ENCODE data around the gene NPIPB2.
"Not testable (repeated sequence)": the region's sequence is repeated elsewhere in the genome, so short reads cannot be mapped to it uniquely, and the experiment has no call there.

Gene NPIPB2

DNA sequence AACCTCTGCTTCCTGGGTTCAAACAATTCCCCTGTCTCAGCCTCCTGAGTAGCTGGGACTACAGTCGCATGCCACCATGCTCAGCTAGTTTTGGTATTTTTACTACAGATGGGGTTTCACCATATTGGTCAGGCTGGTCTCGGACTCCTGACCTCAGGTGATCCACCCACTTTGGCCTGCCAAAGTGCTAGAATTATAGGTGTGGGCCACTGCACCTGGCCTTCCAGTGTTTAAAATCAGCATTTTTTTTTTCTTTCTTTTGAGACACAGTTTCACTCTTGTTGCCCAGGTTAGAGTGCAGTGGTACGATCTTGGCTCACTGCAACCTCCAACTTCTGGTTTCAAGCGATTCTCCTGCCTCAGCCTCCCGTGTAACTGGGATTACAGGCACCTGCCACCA, 28.4 kb upstream of the NPIPB2 start:
- H3K4me3 Mint-ChIP-seq; H3K36me3 Mint-ChIP-seq (ENCODE audit: insufficient read depth); H3K4me1 Mint-ChIP-seq (ENCODE audit: low read depth in 2 of 2); H3K9me3 Mint-ChIP-seq; ATAC-seq (replicated peaks); H3K27ac Mint-ChIP-seq; DNase-seq: not testable (repeated sequence)
- peaks cover 0 to 13% of the 10 kb centered on the region in 2 donors for H3K27me3 Mint-ChIP-seq

DNA sequence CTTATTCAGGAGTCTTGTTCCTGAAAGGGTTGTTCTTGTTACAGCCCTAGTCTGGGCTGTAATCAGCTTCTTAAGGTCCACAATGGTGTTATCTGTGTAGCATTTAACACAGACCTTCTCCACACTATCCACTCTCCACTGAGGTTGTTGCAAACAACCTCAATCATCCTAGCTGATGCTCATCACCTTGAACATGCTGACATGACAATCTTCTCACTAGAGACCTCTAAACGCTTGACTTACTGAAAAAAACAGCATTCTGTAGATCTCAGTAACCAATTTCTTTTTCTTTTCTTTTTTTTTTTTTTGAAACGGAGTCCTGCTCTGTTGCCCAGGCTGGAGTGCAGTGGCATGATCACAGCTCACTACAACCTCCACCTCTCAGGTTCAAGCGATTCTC, 26.7 kb upstream of the NPIPB2 start:
- ATAC-seq (replicated peaks), result no peak
- Mint-ChIP-seq H3K27ac (no peak overlapping the region), H3K4me1 (ENCODE audit: low read depth in 2 of 2) (peaks cover 0 to 3% of the 10 kb centered on the region in 2 donors)

DNA sequence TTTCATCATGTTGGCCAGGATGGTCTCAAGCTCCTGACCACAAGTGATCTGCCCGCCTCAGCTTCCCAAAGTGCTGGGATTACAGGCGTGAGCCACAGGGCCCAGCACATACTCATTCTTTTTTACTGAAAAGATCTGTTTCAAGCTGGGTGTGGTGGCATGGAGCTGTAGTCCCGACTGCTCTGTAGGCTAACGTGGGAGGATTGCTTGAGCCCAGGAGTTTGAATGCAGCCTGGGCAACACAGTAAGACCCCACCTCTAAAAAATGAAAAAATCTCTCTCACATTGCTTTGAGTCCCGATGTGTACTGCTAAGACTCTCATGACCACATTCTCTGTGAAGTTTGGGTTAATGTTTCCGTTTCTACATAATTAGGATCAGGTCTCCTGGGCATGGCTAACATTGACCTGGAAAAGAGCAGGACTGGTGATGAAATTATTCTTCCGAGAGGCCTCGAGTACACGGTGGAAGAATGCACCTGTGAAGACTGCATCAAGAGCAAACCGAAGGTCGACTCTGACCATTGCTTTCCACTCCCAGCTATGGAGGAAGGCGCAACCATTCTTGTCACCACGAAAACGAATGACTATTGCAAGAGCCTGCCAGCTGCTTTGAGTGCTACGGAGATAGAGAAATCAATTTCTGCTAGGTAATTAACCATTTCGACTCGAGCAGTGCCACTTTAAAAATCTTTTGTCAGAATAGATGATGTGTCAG, 25.5 kb upstream of the NPIPB2 start:
- Mint-ChIP-seq H3K36me3 (ENCODE audit: insufficient read depth) (no peaks in the 10 kb centered on the region), H3K9me3 (no peaks in the 10 kb centered on the region), H3K27ac (no peak overlapping the region), H3K4me3 (no peak overlapping the region), H3K27me3 (peaks cover 0 to 21% of the 10 kb centered on the region in 2 donors), H3K4me1 (ENCODE audit: low read depth in 2 of 2) (peaks cover 0 to 3% of the 10 kb centered on the region in 2 donors)
- DNase-seq (no peak), ATAC-seq (replicated peaks) (no peak)

More for the DNA sequence above, 26.7 kb upstream of the NPIPB2 start:
- DNase-seq, result no peak
- Mint-ChIP-seq H3K36me3 (ENCODE audit: insufficient read depth) (no peaks in the 10 kb centered on the region), H3K27me3 (peaks cover 0 to 21% of the 10 kb centered on the region in 2 donors), H3K9me3 (no peaks in the 10 kb centered on the region), H3K4me3 (no peak overlapping the region)

DNA sequence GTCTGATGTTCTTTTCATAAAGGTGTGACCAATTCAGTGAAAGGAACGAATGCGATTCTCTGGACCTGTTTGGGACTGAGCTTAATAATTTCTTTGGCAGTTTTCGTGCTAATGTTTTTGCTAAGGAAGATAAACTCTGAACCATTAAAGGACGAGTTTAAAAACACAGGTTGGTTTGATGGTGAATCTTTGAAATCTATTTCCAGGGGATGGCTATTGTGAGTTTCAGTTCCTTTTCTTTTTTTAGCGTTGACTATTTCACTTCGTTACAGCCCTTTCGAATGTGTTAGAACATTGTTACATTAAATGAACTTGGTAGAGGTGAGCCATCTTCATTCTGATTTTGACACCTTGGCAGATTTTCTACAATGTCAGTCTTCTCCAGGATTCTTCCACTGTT, 24.3 kb upstream of the NPIPB2 start:
- no peak for ATAC-seq (replicated peaks)
- Mint-ChIP-seq H3K4me1 (ENCODE audit: low read depth in 2 of 2) (peaks cover 0 to 3% of the 10 kb centered on the region in 2 donors), H3K9me3 (no peaks in the 10 kb centered on the region), H3K27me3 (peaks cover 0 to 25% of the 10 kb centered on the region in 2 donors), H3K4me3 (no peak overlapping the region), H3K36me3 (ENCODE audit: insufficient read depth) (no peaks in the 10 kb centered on the region), H3K27ac (no peak overlapping the region)
- DNase-seq, result no peak

DNA sequence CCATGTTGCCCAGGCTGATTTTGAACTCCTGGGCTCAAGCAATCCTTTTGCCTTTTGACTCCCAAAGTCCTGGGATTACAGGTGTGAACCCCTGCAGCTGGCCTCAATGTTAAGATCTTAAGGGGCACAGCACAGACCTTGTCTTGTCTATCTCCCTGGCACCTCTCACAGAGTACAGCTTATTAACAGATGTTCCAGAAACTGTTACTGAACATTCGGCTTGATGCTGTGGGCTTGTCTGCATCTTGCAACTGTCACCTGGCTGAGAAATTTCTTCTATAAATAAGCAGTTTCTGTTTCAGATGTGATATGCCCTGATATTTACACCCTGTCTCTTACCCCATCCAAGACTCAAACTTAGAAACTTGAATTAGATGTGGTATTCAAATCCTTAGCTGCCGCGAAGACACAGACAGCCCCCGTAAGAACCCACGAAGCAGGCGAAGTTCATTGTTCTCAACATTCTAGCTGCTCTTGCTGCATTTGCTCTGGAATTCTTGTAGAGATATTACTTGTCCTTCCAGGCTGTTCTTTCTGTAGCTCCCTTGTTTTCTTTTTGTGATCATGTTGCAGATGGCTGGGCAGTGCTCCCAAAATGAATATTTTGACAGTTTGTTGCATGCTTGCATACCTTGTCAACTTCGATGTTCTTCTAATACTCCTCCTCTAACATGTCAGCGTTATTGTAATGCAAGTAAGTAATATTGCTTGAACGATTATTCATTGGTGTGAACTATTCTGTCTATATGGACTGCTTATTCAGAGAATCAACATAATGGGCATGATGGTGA, 23.1 kb upstream of the NPIPB2 start, which contains the start of gene TNFRSF17:
TNFRSF17 (plus strand) TSS at position 450 of the 791 bp plus-strand sequence; CDS start at position 565, 115 bp downstream.
- no peak within 1 kb of the TSS for H3K4me3 Mint-ChIP-seq
- no peak for ATAC-seq (replicated peaks)

DNA sequence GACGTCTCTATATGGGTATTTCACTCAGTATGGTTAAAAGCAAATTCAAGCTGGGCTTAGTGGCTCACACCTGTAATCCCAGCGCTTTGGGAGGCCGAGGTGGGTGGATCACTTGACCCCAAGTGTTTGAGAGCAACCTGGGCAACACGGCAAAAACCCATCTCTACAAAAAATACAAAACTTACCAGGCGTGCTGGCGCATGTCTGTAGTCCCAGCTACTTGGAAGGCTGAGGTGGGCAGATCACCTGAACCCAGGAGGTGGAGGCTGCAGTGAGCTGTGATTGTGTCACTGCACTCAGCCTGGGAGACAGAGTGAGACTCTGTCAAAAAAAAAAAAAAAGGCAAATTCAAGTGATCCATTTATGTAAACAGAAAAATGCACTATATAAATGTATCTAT, 21.9 kb upstream of the NPIPB2 start:
- Mint-ChIP-seq H3K27ac (no peak overlapping the region), H3K9me3 (no peaks in the 10 kb centered on the region), H3K36me3 (ENCODE audit: insufficient read depth) (no peaks in the 10 kb centered on the region), H3K4me1 (ENCODE audit: low read depth in 2 of 2) (peaks cover 0 to 3% of the 10 kb centered on the region in 2 donors), H3K27me3 (peaks cover 0 to 37% of the 10 kb centered on the region in 2 donors), H3K4me3 (no peak overlapping the region)
- ATAC-seq (replicated peaks) (no peak), DNase-seq (no peak)

More for the DNA sequence above, 23.1 kb upstream of the NPIPB2 start, which contains the start of gene TNFRSF17:
- no peak for DNase-seq
- Mint-ChIP-seq H3K27me3 (peaks cover 0 to 37% of the 10 kb centered on the region in 2 donors), H3K4me1 (ENCODE audit: low read depth in 2 of 2) (peaks cover 0 to 3% of the 10 kb centered on the region in 2 donors), H3K36me3 (ENCODE audit: insufficient read depth) (no peaks in the 10 kb centered on the region), H3K27ac (no peak within 1 kb of the TSS), H3K9me3 (no peaks in the 10 kb centered on the region)

DNA sequence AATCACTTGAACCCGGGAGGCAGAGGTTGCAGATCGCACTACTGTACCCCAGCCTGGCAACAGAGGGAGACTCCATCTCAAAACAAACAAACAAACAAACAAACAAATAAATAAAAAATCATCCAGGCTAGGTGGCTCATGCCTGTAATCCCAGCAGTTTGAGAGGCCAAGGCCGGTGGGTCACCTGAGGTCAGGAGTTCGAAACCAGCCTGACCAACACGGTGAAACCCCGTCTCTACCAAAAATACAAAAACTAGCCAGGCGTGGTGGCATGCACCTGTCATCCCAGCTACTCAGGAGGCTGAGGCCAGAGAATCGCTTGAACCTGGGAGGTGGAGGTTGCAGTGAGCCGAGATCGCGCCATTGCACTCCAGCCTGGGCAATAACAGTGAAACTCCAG, 21.1 kb upstream of the NPIPB2 start:
- not testable (repeated sequence) for H3K4me3 Mint-ChIP-seq; ATAC-seq (replicated peaks); DNase-seq; H3K27ac Mint-ChIP-seq; H3K4me1 Mint-ChIP-seq (ENCODE audit: low read depth in 2 of 2); H3K9me3 Mint-ChIP-seq; H3K36me3 Mint-ChIP-seq (ENCODE audit: insufficient read depth)
- H3K27me3 Mint-ChIP-seq, result peaks cover 0 to 37% of the 10 kb centered on the region in 2 donors

DNA sequence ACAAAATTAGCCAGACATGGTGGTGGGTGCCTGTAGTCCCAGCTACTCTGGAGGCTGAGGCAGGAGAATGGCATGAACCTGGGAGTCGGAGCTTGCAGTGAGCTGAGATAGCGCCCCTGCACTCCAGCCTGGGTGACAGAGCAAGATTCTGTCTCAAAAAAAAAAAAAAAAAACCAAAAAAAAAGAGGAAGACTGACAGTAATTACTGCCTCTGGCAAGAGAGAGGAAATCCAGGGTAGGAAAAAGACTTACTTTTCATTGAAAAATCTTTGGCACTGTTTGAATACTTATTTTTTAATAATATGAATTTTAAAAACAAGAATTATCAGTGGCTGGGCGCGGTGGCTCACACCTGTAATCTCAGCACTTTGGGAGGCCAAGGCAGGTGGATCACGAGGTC, 20.6 kb upstream of the NPIPB2 start:
- H3K4me1 Mint-ChIP-seq (ENCODE audit: low read depth in 2 of 2); ATAC-seq (replicated peaks); H3K36me3 Mint-ChIP-seq (ENCODE audit: insufficient read depth); H3K27ac Mint-ChIP-seq; H3K9me3 Mint-ChIP-seq; DNase-seq; H3K4me3 Mint-ChIP-seq: not testable (repeated sequence)
- peaks cover 0 to 34% of the 10 kb centered on the region in 2 donors for H3K27me3 Mint-ChIP-seq

DNA sequence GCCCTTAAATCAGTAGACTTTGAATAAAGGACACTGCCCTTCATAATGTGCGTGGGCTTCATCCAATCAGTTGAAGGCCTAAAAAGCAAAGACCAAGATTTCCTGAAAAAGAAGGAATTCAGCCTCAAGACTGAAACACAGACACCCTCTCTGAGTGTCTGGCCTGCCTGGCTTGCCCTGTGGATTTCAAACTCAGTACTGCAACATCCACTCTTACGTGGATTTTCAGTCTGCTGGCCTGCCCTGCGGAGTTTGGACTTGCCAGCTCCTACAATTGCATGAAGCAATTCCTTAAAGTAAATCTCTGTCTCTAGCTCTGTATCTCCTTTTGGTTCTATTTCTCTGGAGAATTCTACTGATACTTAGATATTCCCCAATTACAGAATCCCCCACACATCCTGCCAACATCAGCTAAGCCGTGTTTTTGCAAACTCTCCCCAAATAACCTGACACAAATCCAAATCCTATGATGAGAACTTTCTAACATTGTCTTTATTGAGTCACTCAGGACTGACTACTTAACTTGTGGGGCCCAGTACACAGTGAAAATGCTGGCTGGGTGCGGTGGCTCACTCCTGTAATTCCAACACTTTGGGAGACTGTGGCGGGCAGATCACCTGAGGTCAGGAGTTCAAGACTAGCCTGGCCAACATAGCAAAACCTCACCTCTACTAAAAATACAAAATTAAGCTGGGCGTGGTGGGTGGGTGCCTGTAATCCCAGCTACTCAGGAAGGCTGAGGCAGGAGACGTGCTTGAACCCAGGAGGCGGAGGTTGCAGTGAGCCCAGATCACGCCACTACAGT, 15.9 kb upstream of the NPIPB2 start:
- Mint-ChIP-seq H3K4me1 (ENCODE audit: low read depth in 2 of 2) (peaks cover 0 to 2% of the 10 kb centered on the region in 2 donors), H3K36me3 (ENCODE audit: insufficient read depth) (no peaks in the 10 kb centered on the region), H3K9me3 (no peaks in the 10 kb centered on the region), H3K27me3 (peaks cover 0 to 25% of the 10 kb centered on the region in 2 donors), H3K27ac (no peak overlapping the region), H3K4me3 (no peak overlapping the region)
- DNase-seq (no peak), ATAC-seq (replicated peaks) (no peak)

DNA sequence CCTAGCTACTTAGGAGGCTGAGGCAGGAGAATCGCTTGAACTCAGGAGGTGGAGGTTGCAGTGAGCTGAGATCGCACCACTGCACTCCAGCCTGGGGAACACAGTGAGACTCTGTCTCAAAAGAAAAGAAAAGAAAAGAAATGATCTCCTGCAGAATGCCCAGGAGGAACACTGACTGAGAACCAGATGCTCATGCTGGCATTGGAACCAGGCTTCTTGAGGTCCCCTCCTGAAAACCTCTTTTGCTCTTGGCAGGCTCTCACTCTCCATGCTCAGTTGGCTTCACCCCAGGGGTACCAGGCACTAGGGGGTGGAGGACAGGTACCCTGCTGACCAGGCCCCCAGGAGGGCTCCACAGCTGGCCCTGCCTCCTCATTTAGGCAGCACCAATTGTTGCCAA, 14.7 kb upstream of the NPIPB2 start:
- Mint-ChIP-seq H3K4me1 (ENCODE audit: low read depth in 2 of 2) (peaks cover 0 to 2% of the 10 kb centered on the region in 2 donors), H3K36me3 (ENCODE audit: insufficient read depth) (no peaks in the 10 kb centered on the region), H3K9me3 (no peaks in the 10 kb centered on the region), H3K4me3 (no peak overlapping the region), H3K27ac (peak overlapping the region in 1 of 2 donors; percentile 73), H3K27me3 (peaks cover 0 to 25% of the 10 kb centered on the region in 2 donors)
- ATAC-seq (replicated peaks), result no peak
- DNase-seq, result no peak

DNA sequence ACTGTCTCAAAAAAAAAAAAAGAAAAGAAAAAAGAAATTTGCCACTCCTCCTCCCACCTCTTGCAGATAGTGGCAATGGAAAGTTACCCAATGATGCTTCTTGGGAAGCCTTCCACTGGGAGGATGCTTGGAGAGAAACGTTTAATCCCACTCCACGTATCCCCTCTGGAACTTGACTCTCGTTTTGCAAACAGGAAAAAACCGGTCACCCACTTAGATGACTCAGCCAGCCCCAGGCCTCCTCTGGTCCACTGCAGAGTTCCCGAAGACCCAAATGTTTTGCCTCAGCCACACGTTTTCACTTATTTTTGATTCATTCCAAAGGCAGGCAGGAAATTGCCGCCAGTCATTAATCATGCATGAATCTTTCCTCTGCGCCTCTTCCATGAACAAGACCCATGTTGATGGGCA, 13.9 kb upstream of the NPIPB2 start:
- no peaks in the 10 kb centered on the region for H3K36me3 Mint-ChIP-seq (ENCODE audit: insufficient read depth)
- H3K27ac Mint-ChIP-seq, result peak overlapping the region in 1 of 2 donors; percentile 73
- H3K27me3 Mint-ChIP-seq, result peaks cover 0 to 17% of the 10 kb centered on the region in 2 donors
- peaks cover 0 to 2% of the 10 kb centered on the region in 2 donors for H3K4me1 Mint-ChIP-seq (ENCODE audit: low read depth in 2 of 2)
- DNase-seq (no peak), ATAC-seq (replicated peaks) (no peak)
- no peaks in the 10 kb centered on the region for H3K9me3 Mint-ChIP-seq
- no peak overlapping the region for H3K4me3 Mint-ChIP-seq

DNA sequence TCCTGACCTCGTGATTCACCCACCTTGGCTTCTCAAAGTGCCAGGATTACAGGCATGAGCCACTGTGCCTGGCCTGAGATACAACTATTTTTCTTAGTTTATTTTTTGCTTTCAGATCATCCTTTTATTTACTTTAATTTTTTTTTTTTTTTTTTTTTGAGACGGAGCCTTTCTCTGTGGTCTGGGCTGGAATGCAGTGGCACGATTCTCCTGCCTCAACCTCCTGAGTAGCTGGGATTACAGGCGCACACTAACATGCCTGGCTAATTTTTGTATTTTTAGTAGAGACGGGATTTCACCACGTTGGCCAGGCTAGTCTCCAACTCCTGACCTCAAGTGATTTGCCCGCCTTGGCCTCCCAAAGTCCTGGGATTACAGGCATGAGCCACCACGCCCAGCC, 11.7 kb upstream of the NPIPB2 start:
- H3K9me3 Mint-ChIP-seq; H3K4me3 Mint-ChIP-seq; H3K27ac Mint-ChIP-seq; DNase-seq; H3K36me3 Mint-ChIP-seq (ENCODE audit: insufficient read depth); H3K27me3 Mint-ChIP-seq; H3K4me1 Mint-ChIP-seq (ENCODE audit: low read depth in 2 of 2); ATAC-seq (replicated peaks): not testable (repeated sequence)

DNA sequence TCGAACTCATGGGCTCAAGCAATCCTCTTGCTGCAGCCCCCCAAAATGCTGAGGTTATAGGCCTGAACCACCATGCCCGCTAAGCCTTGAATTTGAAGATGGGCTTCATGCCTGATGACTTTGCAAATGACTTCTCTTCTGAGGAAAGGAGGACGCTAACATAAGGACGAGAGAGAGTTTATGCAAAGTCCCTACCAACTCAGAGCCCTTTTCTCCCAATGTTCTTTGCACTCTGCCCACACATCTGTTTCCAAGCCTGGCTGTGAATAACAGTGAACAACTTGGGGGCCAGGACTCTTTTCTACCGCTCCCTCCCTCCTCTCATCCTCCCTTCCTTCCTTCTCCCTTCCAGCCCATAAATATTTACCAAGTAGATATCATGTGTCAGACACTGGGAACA, 8.5 kb upstream of the NPIPB2 start:
- H3K27ac Mint-ChIP-seq, result no peak overlapping the region
- H3K27me3 Mint-ChIP-seq, result no peaks in the 10 kb centered on the region
- H3K4me3 Mint-ChIP-seq, result no peak overlapping the region
- no peaks in the 10 kb centered on the region for H3K4me1 Mint-ChIP-seq (ENCODE audit: low read depth in 2 of 2)
- H3K9me3 Mint-ChIP-seq, result no peaks in the 10 kb centered on the region
- ATAC-seq (replicated peaks) (no peak), DNase-seq (no peak)
- no peaks in the 10 kb centered on the region for H3K36me3 Mint-ChIP-seq (ENCODE audit: insufficient read depth)
